ENCODE data around the gene ETFBKMT. TPM values are rescaled to one million over a fixed set of nuclear protein-coding genes. Genes with fewer than 3 reads are reported as not detected.

Gene ETFBKMT
- total RNA-seq, 1 experiment from 2014 or later, result 2.3 TPM

- intact Hi-C loops (cut with micrococcal nuclease; ENCODE audit: unreplicated experiment), result loop anchor here (10.0 kb wide), 1 partner anchor 414 kb away; no protein-coding TSS in a partner anchor
- Mint-ChIP-seq H3K27ac (ENCODE audit: unreplicated experiment) (no peak overlapping the region), H3K36me3 (ENCODE audit: insufficient read depth, unreplicated experiment) (no peaks in the 10 kb centered on the region), H3K9me3 (ENCODE audit: low read depth, unreplicated experiment) (no peaks in the 10 kb centered on the region), H3K4me3 (ENCODE audit: low read depth, unreplicated experiment) (no peak overlapping the region), H3K27me3 (ENCODE audit: unreplicated experiment) (no peaks in the 10 kb centered on the region), H3K4me1 (ENCODE audit: low read depth, unreplicated experiment) (peaks cover 30% of the 10 kb centered on the region)
- DNase-seq, result peak; percentile 30
- TF ChIP-seq CTCF (IDR thresholded peaks at IDR 0.05; ENCODE audit: unreplicated experiment), result no peak
- BruUV-seq (replicated peaks), result no TSS peak
- CTCF ChIA-PET, result no interaction called here
These were observed 8.6 kb upstream of the ETFBKMT start for GRCh38 chr12:31650918-31651317.

GRCh38 chr12:31651893-31652521, 7.5 kb upstream of the ETFBKMT start:
- H3K9me3 Mint-ChIP-seq (ENCODE audit: low read depth, unreplicated experiment), result no peaks in the 10 kb centered on the region
- CTCF ChIA-PET, result interaction anchor here (1.0 to 1.7 kb wide), 4 partner anchors 160 to 660 kb away, joined by 3 to 34 read pairs (median 5); partner anchors contain the start of gene BICD1
- H3K27me3 Mint-ChIP-seq (ENCODE audit: unreplicated experiment), result no peaks in the 10 kb centered on the region
- peak overlapping the region; percentile 38 for H3K4me3 Mint-ChIP-seq (ENCODE audit: low read depth, unreplicated experiment)
- no TSS peak for BruUV-seq (replicated peaks)
- H3K36me3 Mint-ChIP-seq (ENCODE audit: insufficient read depth, unreplicated experiment), result no peaks in the 10 kb centered on the region
- DNase-seq, result no peak
- intact Hi-C loops (cut with micrococcal nuclease; ENCODE audit: unreplicated experiment), result loop anchor here (10.0 kb wide), 1 partner anchor 413 kb away; no protein-coding TSS in a partner anchor
- no peak for TF ChIP-seq CTCF (IDR thresholded peaks at IDR 0.05; ENCODE audit: unreplicated experiment)
- H3K27ac Mint-ChIP-seq (ENCODE audit: unreplicated experiment), result peak overlapping the region; percentile 17
- peaks cover 30% of the 10 kb centered on the region for H3K4me1 Mint-ChIP-seq (ENCODE audit: low read depth, unreplicated experiment)

DNA sequence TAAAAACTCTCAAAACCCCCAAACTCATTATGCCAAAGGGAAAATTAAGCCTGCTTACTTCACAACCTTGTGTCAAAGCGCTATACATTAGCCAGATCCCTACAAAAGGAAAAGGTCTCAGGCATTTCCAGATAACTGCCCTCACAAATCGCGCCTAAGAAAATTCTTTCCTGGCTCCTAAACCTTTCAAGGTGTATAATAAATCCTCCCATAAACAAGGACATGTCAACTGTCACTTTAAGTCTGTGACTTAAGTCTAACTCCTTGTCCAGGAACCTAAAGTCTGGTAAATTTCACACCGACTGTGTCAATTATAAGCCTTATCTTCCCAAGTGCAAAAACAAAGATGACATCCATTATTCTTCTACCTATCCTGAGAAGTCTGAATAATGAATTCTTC, 4.3 kb upstream of the ETFBKMT start:
- H3K4me1 Mint-ChIP-seq (ENCODE audit: low read depth, unreplicated experiment), result peaks cover 36% of the 10 kb centered on the region
- no peak overlapping the region for H3K27ac Mint-ChIP-seq (ENCODE audit: unreplicated experiment)
- intact Hi-C loops (cut with micrococcal nuclease; ENCODE audit: unreplicated experiment), result loop anchor here (10.0 kb wide), 1 partner anchor 410 kb away; no protein-coding TSS in a partner anchor
- no peaks in the 10 kb centered on the region for H3K27me3 Mint-ChIP-seq (ENCODE audit: unreplicated experiment)
- H3K36me3 Mint-ChIP-seq (ENCODE audit: insufficient read depth, unreplicated experiment), result peaks cover 8% of the 10 kb centered on the region
- DNase-seq, result no peak
- no peak overlapping the region for H3K4me3 Mint-ChIP-seq (ENCODE audit: low read depth, unreplicated experiment)
- H3K9me3 Mint-ChIP-seq (ENCODE audit: low read depth, unreplicated experiment), result no peaks in the 10 kb centered on the region
- CTCF ChIA-PET, result no interaction called here
- no TSS peak for BruUV-seq (replicated peaks)
- no peak for TF ChIP-seq CTCF (IDR thresholded peaks at IDR 0.05; ENCODE audit: unreplicated experiment)

GRCh38 chr12:31655792-31656191, 3.7 kb upstream of the ETFBKMT start:
- H3K27ac Mint-ChIP-seq (ENCODE audit: unreplicated experiment), result no peak overlapping the region
- no peaks in the 10 kb centered on the region for H3K9me3 Mint-ChIP-seq (ENCODE audit: low read depth, unreplicated experiment)
- intact Hi-C loops (cut with micrococcal nuclease; ENCODE audit: unreplicated experiment), result loop anchor here (10.0 kb wide), 1 partner anchor 409 kb away; no protein-coding TSS in a partner anchor
- H3K27me3 Mint-ChIP-seq (ENCODE audit: unreplicated experiment), result no peaks in the 10 kb centered on the region
- TF ChIP-seq CTCF (IDR thresholded peaks at IDR 0.05; ENCODE audit: unreplicated experiment), result no peak
- DNase-seq, result no peak
- H3K4me1 Mint-ChIP-seq (ENCODE audit: low read depth, unreplicated experiment), result peaks cover 31% of the 10 kb centered on the region
- no TSS peak for BruUV-seq (replicated peaks)
- CTCF ChIA-PET, result no interaction called here
- peaks cover 8% of the 10 kb centered on the region for H3K36me3 Mint-ChIP-seq (ENCODE audit: insufficient read depth, unreplicated experiment)
- H3K4me3 Mint-ChIP-seq (ENCODE audit: low read depth, unreplicated experiment), result no peak overlapping the region

All from Calu3 (cell line).